ENCODE data around the gene EPN2.

Gene EPN2

GRCh38 chr17:19319771-19320505 is 82.8 kb downstream of the EPN2 start:
- H3K4me3 ChIP-seq (ENCODE audit: low read length), result no peak overlapping the region
- no peak for TF ChIP-seq CTCF (conservative IDR thresholded peaks at IDR 0.05; ENCODE audit: low read depth, low read length)
- DNase-seq (ENCODE audit: low read depth), result no peak

GRCh38 chr17:19320876-19321275 is 83.7 kb downstream of the EPN2 start:
- DNase-seq (ENCODE audit: low read depth), result no peak
- H3K4me3 ChIP-seq (ENCODE audit: low read length), result no peak overlapping the region
- no peak for TF ChIP-seq CTCF (conservative IDR thresholded peaks at IDR 0.05; ENCODE audit: low read depth, low read length)

GRCh38 chr17:19321481-19322128 is 84.4 kb downstream of the EPN2 start:
- peak; percentile 37 for TF ChIP-seq CTCF (conservative IDR thresholded peaks at IDR 0.05; ENCODE audit: low read depth, low read length)
- DNase-seq (ENCODE audit: low read depth), result no peak
- H3K4me3 ChIP-seq (ENCODE audit: low read length), result no peak overlapping the region

- DNase-seq (ENCODE audit: low read depth), result no peak
- no peak for TF ChIP-seq CTCF (conservative IDR thresholded peaks at IDR 0.05; ENCODE audit: low read depth, low read length)
- no peak overlapping the region for H3K4me3 ChIP-seq (ENCODE audit: low read length)
These were observed 85.0 kb downstream of the EPN2 start for GRCh38 chr17:19322129-19322505.

GRCh38 chr17:19322861-19323260 is 85.7 kb downstream of the EPN2 start:
- TF ChIP-seq CTCF (conservative IDR thresholded peaks at IDR 0.05; ENCODE audit: low read depth, low read length), result no peak
- no peak overlapping the region for H3K4me3 ChIP-seq (ENCODE audit: low read length)
- no peak for DNase-seq (ENCODE audit: low read depth)

GRCh38 chr17:19325542-19325941 is 88.4 kb downstream of the EPN2 start:
- H3K4me3 ChIP-seq (ENCODE audit: low read length), result no peak overlapping the region
- no peak for TF ChIP-seq CTCF (conservative IDR thresholded peaks at IDR 0.05; ENCODE audit: low read depth, low read length)
- no peak for DNase-seq (ENCODE audit: low read depth)
